Measurements from ENCODE around the gene FMNL2. TPM values are rescaled to one million over a fixed set of nuclear protein-coding genes. Genes with fewer than 3 reads are reported as not detected.

FMNL2 gene
- total and polyA plus RNA-seq, 2 of the 4 experiments (the other 2 are of a cell fraction) = 10.9 to 11.4 TPM

- Histone ChIP-seq H3K23ac (ENCODE audit: low read depth, low read length) (no peak overlapping the region), H3K4me3 (ENCODE audit: insufficient read depth, low read depth, low read length) (no peak overlapping the region), H4K5ac (ENCODE audit: low read depth, low read length) (no peak overlapping the region), H3K27me3 (ENCODE audit: control insufficient read depth, insufficient read depth, low read length) (no peaks in the 10 kb centered on the region), H3K27ac (ENCODE audit: insufficient read depth, low read length) (no peak overlapping the region), H4K20me1 (ENCODE audit: insufficient read depth, low read length) (no peaks in the 10 kb centered on the region), H2AK9ac (replicated peaks; ENCODE audit: low read depth, low read length, poor library complexity) (no peak overlapping the region), H3K36me3 (ENCODE audit: control insufficient read depth, insufficient read depth, low read length) (peaks cover 6% of the 10 kb centered on the region), H3K79me1 (ENCODE audit: low read depth in 1 of 2, low read length in 2 of 2) (peaks cover 0 to 4% of the 10 kb centered on the region in 2 experiments; a peak in 2 of 4 replicates), H2BK120ac (ENCODE audit: low read depth, low read length) (no peak overlapping the region), H2BK15ac (ENCODE audit: low read depth, low read length) (no peak overlapping the region), H3K4me2 (ENCODE audit: low read depth, low read length) (no peak overlapping the region), H2AFZ (replicated peaks; ENCODE audit: low read length, poor library complexity) (no peak overlapping the region), H2AK5ac (ENCODE audit: low read depth, low read length) (peak overlapping the region; percentile 37; the same call in 1 of the 2 replicates), H4K8ac (ENCODE audit: low read depth in 2 of 2, low read length in 2 of 2) (no peak overlapping the region), H4K91ac (ENCODE audit: insufficient read depth, low read depth, low read length) (no peak overlapping the region), H3K9me3 (ENCODE audit: control insufficient read depth, insufficient read depth, low read length) (no peaks in the 10 kb centered on the region), H3K4me1 (ENCODE audit: control insufficient read depth, insufficient read depth, low read length) (peaks cover 3% of the 10 kb centered on the region; the same call in 1 of the 2 replicates), H2BK20ac (ENCODE audit: low read depth, low read length) (no peak overlapping the region), H3K18ac (ENCODE audit: low read depth, low read length) (no peak overlapping the region), H3K9ac (ENCODE audit: low read depth, low read length) (no peak overlapping the region), H3K4ac (ENCODE audit: low read depth, low read length) (no peak overlapping the region; the same call in 1 of the 2 replicates), H3K56ac (ENCODE audit: extremely low read depth, insufficient read depth, low read length) (no peak overlapping the region), H2BK5ac (ENCODE audit: low read depth, low read length, poor library complexity, severe bottlenecking) (no peak overlapping the region), H3K9me1 (ENCODE audit: insufficient read depth, low read length) (peaks cover 8% of the 10 kb centered on the region; the same call in 1 of the 2 replicates), H3K14ac (replicated peaks; ENCODE audit: low read depth, low read length) (no peak overlapping the region)
- in situ Hi-C loops (cut with MboI; ENCODE audit: low sequenced_read_pairs) = no loop called here
- ChIA-PET POLR2A (ENCODE audit: unreplicated experiment) (no interaction called here), CTCF (interaction anchor here (0.6 to 1.4 kb wide), 3 partner anchors 10 to 561 kb away, joined by 3 to 6 read pairs (median 5); no protein-coding TSS in a partner anchor)
- intact Hi-C loops (cut with micrococcal nuclease) = no loop called here
- no peak for ATAC-seq (ENCODE audit: low read depth)
- BruUV-seq (replicated peaks) = no TSS peak
- no peak for DNase-seq
- no CpG with 5 or more reads among the region's 4 CpGs for WGBS, 2 experiments (ENCODE audit: extremely low coverage in 2 of 2, insufficient read length in 1 of 2)
- dilution Hi-C loops (cut with HindIII; ENCODE audit: low sequenced_read_pairs, unreplicated experiment) = loop anchor here (25.0 kb wide), 1 partner anchor 459 kb away; the partner anchor contains the start of gene STAM2
- TF ChIP-seq RCOR1 (IDR thresholded peaks at IDR 0.05; ENCODE audit: insufficient replicate concordance, low read length) (no peak), NFE2L2 (IDR thresholded peaks at IDR 0.05; ENCODE audit: low read depth, low read length) (no peak), SMC3 (IDR thresholded peaks at IDR 0.05; ENCODE audit: low read depth, low read length) (no peak), MAZ (IDR thresholded peaks at IDR 0.05; ENCODE audit: borderline replicate concordance, low read depth, low read length) (no peak), RFX5 (IDR thresholded peaks at IDR 0.05; ENCODE audit: low read depth, low read length) (no peak)
These were observed 311.3 kb downstream of the FMNL2 start for GRCh38 chr2:152646264-152646663.

All from IMR-90 (cell line).